IPS DF 4.7 (cell line): ENCODE results near the gene CYB561D1.
"Not testable (repeated sequence)": the region's sequence is repeated elsewhere in the genome, so short reads cannot be mapped to it uniquely, and the experiment has no call there.

Source experiments
- DNase-seq: peaks from one replicate; pipeline ENCODE4 v3.0.0-alpha.2; 2013; ENCODE audit warnings: low spot score; ENCODE audit errors: extremely low read depth

The CYB561D1 gene, protein sequence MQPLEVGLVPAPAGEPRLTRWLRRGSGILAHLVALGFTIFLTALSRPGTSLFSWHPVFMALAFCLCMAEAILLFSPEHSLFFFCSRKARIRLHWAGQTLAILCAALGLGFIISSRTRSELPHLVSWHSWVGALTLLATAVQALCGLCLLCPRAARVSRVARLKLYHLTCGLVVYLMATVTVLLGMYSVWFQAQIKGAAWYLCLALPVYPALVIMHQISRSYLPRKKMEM

DNA sequence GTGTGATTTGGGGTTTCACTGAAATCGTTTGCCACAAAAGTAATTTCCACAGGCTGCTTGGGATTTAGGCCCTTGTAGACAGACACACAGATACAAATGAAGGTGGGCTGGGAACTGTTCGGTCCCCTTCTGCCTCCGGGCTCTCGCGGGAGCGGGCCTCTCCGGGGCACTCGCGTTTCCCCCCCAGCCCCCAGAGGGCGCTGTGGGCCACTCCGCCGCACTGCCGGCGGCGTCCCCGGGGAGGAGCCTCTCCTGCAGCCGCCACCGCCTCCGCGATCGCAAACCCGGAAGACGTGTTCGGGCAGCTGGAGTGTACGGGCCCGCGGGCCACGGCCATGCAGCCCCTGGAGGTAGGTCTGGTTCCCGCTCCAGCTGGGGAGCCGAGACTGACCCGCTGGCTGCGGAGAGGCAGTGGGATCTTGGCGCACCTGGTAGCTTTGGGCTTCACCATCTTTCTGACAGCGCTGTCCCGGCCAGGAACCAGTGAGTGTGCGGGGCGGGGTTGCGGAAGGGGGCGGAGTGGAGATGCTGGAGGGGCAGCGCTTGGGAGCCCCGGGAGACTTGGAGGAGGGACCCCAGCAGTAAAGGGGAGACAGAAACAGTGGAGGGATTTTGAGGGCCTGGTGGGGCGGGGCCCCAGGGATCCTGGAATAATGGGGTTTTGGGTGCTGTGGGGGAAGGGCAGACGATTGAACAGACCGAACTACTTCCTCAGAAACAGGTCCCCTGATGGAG lies at the start of gene CYB561D1:
Gene CYB561D1, plus strand, starts transcription at position 290 of the 735 bp plus-strand sequence. Its CDS starts 46 bp downstream, at position 336.
- no peak for DNase-seq

DNA sequence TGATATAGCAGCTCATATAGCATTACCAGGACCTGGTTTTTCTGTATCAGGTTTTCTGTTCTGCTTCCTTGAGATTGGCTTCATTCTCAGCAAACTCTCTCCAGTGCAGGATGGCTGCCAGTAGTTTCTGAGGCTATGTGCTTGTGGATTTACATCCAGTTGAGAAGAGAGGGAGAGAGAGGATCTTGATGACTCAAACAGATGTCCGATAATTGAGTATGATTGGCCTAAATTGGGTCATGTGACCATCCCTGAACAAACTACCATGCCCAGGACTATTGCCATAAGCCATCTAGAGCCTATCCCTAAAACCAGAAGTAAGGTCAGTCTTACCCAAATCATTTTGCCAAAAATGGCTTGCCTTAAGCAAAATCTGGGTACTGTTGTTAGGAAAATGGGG lies 49.5 kb upstream of the CYB561D1 start:
- DNase-seq: no peak

DNA sequence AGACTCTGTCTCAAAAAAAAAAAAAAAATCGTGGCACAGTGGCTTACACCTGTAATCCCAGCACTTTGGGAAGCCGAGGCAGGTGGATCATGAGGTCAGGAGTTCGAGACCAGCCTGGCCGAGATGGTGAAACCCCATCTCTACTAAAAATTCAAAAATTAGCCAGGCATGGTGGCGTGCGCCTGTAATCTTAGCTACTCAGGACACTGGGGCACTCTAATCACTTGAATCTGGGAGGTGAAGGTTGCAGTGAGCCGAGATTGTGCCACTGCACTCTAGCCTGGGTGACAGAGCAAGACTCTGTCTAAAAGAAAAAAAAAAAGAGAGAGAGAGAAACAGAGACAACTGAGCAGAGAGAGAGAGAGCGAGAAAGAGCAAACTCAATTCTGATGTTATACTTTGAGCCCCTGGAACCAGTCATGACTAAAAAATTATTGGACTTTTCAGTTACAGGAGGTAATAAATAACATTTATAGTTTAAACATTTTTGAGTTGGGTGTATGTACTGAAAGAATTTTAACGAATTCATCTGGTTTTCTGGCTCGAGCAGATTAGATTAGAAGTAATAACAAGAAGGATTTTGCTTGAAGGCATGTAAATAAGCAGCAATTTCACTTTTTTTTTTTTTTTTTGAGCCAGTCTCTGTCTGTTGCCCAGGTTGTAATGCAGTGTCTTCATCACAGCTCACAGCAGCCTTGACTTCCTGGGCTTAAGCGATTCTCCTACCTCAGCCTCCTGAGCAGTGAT lies 47.8 kb upstream of the CYB561D1 start:
- not testable (repeated sequence) for DNase-seq

DNA sequence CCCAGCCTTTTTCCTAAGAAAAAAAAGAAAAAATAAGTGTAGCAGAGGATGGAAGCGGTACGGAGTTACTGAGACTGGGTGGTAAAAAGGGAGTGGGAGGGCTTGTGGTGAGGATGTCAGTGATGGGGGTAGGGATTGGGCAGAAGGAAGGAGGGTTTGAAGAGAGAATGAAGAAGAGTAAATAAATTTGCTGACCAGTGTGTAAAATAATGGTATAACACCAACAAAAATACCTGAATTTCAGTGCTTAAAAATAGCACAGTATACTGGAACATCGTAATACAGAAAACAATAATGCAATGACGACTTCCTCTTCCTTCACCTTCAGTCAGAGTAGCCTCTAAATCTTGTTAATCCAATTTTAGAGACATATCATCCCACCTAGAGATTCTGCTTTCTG lies 46.4 kb upstream of the CYB561D1 start:
- no peak for DNase-seq

DNA sequence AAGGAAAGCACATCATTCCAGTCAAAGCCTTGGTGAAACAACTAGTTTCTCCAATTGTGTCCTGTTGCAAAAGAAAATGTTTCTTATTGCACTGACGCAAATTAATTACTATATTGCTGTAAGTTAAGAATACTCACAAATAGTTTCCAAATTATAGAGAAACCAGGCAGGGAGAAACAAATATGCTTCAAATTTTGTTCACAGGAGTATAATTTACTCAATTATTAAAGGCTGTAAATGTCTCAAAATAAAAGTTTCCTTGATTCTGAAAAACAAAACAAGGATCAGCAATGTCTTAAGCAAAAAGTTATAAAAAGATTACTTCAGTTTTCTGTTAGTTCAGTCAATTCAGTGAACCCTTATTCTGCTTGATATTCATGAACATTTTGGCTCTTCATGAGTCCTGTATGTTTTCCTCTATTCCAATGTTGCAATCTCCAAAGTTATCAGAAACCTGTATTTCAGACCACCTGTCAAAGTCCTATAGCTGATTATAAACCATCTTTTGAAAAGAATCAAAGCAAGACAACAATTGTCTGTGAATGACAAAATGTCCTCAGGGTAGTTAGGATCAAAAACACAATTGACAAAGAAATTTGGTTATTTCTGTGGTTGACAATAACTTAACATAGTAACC lies 39.3 kb upstream of the CYB561D1 start:
- DNase-seq: no peak

DNA sequence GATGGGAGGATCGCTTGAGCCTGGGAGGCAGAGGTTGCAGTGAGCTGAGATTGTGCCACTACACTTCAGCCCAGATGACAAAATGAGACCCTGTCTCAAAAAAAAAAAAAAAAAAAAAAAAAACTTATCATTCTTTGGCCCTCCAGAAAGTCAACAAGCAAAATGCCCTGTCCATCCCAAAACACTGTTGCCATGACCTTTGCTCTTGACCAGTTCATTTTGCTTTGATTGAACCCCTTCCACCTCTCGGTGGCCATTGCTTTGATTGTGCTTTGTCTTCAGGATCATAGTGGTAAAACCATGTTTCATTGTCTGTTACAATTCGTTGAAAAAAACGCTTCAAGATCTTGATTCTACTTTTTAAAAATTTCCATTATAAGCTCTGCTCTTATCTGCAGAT lies 36.1 kb upstream of the CYB561D1 start:
- DNase-seq: no peak

DNA sequence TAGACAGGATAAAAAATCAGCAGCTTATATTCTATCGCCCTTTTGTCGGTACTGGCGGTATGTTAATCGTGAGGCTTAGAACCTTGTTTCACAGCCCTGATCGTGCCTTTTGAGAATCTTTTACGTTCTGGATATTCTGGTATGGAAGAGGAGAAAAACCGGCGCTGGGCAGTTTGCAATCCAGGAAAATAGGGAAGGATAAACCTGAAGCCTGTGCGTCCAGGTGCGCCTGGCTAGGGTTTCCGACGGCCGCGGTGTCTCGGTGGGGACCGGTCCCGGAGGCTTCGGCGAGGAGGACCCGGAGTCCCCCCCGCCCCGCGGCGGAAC lies 27.8 kb upstream of the CYB561D1 start:
- DNase-seq: no peak

DNA sequence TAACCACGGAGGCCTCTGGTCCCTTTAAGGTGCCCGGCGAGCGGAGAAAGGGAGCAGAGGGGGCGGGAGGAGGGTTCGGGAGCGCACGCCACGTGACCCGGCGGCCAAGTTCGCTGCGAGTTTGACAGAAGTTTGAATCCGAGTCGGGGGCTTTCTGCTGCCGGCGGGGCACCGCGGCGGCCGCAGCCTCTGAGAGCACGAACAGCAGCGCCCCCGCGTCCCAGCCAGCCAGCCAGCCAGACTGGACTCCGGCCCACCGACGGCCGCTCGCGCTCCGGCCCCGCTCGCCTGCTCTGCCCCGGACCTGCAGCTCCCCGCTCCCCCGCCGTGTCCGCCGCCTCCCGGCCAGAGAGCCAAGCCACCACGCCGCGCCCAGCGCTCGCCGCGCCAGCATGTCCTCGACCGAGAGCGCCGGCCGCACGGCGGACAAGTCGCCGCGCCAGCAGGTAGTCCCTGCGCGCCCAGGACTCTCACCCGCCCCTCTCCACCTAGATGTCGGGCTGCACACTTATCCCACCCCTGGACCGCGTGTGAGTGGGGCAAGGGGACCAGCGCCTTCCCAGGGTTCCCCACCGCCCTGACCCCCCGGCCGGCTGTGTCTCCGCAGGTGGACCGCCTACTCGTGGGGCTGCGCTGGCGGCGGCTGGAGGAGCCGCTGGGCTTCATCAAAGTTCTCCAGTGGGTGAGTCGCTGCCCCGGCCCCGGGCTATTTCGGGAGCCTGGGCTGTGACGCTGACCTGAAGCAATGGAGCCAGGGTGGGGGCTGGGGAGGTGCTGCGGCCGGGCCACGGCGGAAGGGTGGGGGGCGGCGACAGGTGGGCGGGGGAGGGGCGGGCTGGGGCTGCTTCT lies 27.2 kb upstream of the CYB561D1 start, which contains the start of gene SYPL2:
Gene SYPL2, plus strand, starts transcription at position 95 of the 849 bp plus-strand sequence. Its CDS starts 298 bp downstream, at position 393.
- no peak for DNase-seq

DNA sequence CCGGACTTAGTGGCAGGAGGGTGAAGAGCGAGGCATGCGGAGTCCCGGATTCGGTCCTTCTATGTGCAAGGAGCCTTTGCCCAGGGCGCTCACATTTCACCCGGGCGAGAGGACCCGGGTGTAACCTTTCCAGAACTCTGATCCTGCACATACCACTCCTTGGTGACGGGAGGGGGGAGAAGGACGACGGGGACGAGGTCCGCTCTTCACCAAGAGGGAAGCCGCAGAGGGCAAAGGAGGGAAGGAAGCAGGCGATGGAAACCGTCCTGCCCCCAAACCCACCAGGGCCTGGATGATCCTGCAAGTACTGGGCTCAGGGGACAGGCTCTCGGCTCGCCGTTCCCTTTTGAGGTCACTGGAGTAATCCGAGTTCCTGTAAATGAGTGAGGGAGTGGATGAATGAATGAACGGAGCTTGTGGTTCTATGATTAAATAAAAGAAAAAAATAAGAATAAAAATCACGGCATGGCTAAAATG lies 26.6 kb upstream of the CYB561D1 start:
- DNase-seq: no peak

DNA sequence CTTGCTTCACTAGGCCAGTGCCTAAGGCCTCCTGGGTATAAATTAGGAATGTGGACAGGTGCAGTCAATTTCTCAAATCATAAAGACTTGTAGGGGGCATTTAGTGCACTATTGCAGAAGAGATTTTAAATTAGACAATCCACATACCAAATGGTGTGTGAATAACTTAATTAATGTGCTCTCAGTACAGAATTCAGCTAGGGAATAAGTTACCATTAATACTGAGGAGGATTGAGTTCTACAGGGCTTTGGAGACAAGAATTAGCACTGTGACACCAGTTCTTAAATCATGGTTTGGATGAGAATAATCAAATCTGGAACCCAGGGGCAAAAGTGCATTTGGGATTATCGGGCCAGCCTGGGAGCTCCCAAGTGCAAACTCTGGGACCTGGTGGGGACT lies 25.8 kb upstream of the CYB561D1 start:
- no peak for DNase-seq

DNA sequence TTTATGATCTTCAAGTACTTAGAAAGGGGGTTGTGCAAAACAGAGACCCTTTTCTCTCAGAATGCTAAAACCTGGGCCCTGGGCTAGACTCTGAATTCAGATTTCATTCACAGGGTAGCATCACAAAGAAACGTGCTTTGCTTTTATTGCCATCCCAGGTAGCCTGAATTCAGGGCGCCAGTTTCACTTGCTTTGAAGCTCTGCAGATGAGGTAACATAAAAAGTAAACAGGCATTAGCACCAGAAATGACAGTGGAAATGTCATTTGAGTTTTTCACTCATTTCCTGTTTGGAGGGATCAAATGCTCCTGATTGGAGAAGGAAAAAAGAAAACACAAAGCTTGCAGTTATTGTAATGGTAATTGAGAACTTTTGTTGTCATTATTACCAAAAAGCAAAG lies 25.0 kb upstream of the CYB561D1 start:
- no peak for DNase-seq

DNA sequence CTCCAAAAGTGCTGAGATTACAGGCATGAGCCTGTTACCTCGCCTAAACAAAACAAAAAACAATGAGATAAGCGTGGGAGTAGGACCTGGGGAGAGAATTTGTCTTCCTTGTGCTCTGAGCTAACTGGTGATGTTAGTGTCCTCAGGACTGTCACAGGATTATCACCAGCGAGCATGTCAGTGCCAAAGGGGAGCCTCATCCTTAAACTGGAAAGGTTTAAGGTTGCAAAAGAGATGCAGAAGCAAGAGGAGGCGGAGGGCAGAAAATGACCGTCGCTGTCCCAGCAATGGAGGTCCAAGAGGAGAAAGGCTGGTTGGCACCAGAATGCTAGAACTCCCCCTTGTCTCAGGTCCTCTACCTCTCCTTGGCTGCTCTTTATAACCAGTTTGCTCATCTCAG lies 23.6 kb upstream of the CYB561D1 start:
- DNase-seq: no peak

DNA sequence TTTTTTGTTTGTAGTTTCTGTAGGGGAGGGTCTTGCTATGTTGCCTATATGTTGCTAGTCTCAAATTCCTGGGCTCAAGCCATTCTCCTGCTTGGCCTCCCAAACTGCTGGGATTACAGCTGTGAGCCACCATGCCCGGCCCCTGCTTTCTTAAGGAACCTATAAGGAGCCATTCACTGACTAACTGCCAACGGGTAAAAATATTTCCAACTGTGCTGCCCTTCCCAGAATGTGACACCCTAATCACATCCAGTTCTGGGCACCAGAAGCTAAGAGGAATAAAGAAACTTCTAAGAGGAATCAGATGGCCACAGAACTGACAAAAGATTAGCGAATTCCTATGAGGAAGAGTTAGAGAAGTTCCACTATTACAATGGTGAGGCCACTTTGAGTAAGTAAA lies 21.1 kb upstream of the CYB561D1 start:
- no peak for DNase-seq

DNA sequence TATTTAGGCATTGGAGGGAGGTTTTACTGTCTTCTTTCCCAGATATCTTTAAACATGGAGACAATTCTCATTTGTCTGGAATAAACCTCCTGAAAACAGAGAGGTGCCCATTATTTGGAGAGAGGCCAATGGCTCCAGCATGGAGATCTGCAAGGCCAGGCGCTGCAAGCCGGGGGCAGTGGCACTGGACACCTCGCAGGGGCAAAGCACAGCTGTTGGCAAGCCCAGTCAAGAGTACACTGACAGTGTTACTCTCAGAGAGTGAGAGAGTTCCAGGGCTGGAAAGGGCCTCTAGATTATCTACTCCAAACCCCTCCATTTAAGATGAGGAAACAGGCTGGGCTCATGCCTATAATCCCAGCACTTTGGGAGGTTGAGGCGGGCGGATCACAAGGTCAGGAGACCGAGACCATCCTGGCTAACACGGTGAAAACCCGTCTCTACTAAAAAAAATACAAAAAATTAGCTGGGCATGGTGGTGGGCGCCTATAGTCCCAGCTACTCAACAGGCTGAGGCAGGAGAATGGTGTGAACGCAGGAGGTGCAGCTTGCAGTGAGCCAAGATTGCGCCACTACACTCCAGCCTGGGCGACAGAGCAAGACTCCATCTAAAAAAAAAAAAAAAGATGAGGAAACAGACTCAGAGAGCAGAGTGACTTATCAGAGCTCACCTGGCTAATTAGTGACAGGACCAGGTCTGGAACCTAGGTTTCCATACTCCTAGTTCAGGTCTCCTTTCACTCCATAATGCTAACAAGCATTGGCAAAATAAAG lies 20.4 kb upstream of the CYB561D1 start:
- DNase-seq: not testable (repeated sequence)

DNA sequence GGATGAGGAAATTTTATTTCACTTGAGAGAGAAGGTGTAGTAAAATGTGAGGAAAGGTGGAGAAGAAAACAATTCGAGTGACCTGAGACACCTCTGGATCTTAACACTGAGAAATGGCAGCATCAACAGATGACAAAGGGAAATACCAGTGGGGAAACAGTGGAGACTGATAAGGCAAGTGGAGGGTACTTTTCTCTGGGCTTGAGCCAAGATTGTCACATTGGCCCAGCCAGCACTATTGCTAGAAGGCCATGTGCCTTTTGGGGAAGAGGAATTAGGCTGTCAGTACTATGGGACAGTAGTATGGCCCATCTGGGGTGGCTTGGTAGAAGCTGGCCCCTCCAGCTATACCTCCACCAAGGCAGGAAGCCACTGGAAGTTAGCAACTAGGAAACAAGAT lies 19.2 kb upstream of the CYB561D1 start:
- no peak for DNase-seq

DNA sequence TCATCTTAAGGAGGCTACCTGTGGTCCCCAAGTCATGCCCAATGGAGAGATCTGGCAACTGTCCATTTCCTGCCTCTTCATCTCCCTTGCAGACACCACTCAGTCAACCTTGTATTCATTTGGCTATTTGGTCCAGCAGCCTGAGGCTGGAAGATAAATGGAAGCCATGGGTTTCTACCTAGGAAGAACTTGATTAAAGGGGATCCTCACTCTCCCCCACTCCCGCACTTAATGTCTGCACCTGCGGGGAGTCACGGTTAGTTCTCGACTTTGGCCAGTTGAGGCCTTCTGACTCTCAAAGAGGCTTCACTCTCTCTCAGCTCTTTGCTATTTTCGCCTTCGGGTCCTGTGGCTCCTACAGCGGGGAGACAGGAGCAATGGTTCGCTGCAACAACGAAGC lies 18.6 kb upstream of the CYB561D1 start:
- DNase-seq: no peak

DNA sequence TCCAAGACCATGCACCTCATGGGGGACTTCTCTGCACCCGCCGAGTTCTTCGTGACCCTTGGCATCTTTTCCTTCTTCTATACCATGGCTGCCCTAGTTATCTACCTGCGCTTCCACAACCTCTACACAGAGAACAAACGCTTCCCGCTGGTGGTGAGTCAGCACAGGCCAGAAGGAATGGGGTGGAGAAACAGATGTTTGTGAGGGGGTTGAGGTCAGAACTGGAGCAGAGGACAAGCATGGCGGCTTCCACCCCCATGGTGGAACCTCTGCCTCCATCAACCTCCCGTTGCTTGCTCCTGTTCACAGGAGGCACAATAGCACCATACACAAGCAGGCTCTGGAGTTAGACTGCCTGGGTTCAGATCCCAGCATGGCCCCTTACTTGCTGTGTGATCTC lies 17.1 kb upstream of the CYB561D1 start:
- DNase-seq: no peak

DNA sequence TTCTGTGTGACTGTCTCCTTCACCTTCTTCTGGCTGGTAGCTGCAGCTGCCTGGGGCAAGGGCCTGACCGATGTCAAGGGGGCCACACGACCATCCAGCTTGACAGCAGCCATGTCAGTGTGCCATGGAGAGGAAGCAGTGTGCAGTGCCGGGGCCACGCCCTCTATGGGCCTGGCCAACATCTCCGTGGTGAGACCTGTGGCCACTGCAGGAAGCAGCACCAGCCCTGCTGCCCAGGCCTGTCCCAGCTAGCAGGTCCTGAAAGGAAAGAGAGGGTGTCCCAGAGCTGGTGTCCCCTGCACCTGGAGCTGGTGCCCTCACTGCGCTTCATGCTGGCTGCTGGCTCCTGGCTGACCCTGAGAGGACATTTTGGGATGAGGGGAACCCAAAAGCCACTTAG lies 16.1 kb upstream of the CYB561D1 start:
- DNase-seq: no peak

DNA sequence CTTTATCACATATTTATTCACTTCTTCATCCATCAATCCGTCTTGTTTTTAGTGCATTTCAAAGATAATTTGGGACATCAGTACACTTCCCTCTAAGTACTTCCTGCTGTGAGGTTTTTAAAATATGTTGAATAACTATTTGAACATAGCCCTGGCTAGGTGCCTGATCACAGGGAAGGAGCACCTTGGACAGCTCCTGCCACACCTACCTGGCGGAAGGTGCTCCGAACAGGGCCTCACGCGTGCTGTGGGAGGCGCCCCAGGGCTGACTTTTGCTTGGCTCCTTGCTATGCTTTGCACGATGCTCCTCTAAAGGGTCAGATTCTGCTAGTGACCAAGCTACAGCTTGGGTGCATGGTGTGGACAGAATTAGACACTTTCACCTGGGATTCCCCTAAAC lies 15.1 kb upstream of the CYB561D1 start:
- DNase-seq: no peak

DNA sequence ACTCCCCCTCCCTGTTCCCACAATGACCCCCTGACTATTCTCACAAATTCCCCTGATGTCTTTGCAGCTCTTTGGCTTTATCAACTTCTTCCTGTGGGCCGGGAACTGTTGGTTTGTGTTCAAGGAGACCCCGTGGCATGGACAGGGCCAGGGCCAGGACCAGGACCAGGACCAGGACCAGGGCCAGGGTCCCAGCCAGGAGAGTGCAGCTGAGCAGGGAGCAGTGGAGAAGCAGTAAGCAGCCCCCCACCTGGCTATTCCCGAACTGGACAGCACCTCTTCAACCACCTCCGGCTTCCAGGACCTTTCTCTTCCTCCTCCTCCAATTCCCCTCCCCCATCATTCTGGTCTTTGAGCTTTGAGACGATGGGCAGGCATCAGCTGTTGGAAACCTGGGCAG lies 14.6 kb upstream of the CYB561D1 start:
- no peak for DNase-seq
